Fibroblast of skin of left biceps (primary cell): ENCODE data around the gene MAGI1.
"Not testable (repeated sequence)": the region's sequence is repeated elsewhere in the genome, so short reads cannot be mapped to it uniquely, and the experiment has no call there.

Experiments used
- DNase-seq, 2 experiments: peaks; one replicate each; pipeline ENCODE4 v3.0.0-alpha.2; 2013; ENCODE audit warnings: low read depth in 2 of 2

The MAGI1 gene

GRCh38 chr3:65749066-65749465 is 289.7 kb downstream of the MAGI1 start:
- no peak for DNase-seq

GRCh38 chr3:65748326-65748725 is 290.4 kb downstream of the MAGI1 start:
- no peak for DNase-seq

- no peak for DNase-seq
Measured at GRCh38 chr3:65746848-65747247, 291.9 kb downstream of the MAGI1 start.

GRCh38 chr3:65745306-65745705 is 293.4 kb downstream of the MAGI1 start:
- no peak for DNase-seq

GRCh38 chr3:65742914-65743313 is 295.8 kb downstream of the MAGI1 start:
- DNase-seq = no peak

GRCh38 chr3:65741540-65741939 is 297.2 kb downstream of the MAGI1 start:
- DNase-seq = no peak

GRCh38 chr3:65739901-65740541 is 298.7 kb downstream of the MAGI1 start:
- DNase-seq = no peak

- DNase-seq = no peak
Measured at GRCh38 chr3:65734792-65735191, 303.9 kb downstream of the MAGI1 start.

- DNase-seq = no peak
Measured at GRCh38 chr3:65734382-65734781, 304.3 kb downstream of the MAGI1 start.

GRCh38 chr3:65733459-65733858 is 305.3 kb downstream of the MAGI1 start:
- DNase-seq = no peak

- peak in 1 of 2 experiments; percentile 44 for DNase-seq
Measured at GRCh38 chr3:65732051-65732935, 306.4 kb downstream of the MAGI1 start.

- no peak for DNase-seq
Measured at GRCh38 chr3:65730449-65730848, 308.3 kb downstream of the MAGI1 start.

GRCh38 chr3:65729973-65730372 is 308.7 kb downstream of the MAGI1 start:
- DNase-seq = peak; percentile 67 to 72

- peak; percentile 72 for DNase-seq
Measured at GRCh38 chr3:65729555-65729954, 309.2 kb downstream of the MAGI1 start.

GRCh38 chr3:65728138-65728537 is 310.6 kb downstream of the MAGI1 start:
- no peak for DNase-seq

GRCh38 chr3:65723985-65724384 is 314.7 kb downstream of the MAGI1 start:
- no peak for DNase-seq

GRCh38 chr3:65723011-65723410 is 315.7 kb downstream of the MAGI1 start:
- no peak for DNase-seq

- DNase-seq = no peak
Measured at GRCh38 chr3:65720989-65721737, 317.6 kb downstream of the MAGI1 start.

GRCh38 chr3:65719639-65720038 is 319.1 kb downstream of the MAGI1 start:
- DNase-seq = not testable (repeated sequence)

- DNase-seq = no peak
Measured at GRCh38 chr3:65717676-65718346, 320.9 kb downstream of the MAGI1 start.

GRCh38 chr3:65716071-65716751 is 322.5 kb downstream of the MAGI1 start:
- no peak for DNase-seq
